ENCODE results near the gene KY.

GRCh38 chr3:134699141-134699711 is 48.4 kb upstream of the KY start:
- TF ChIP-seq, protein P1, sequence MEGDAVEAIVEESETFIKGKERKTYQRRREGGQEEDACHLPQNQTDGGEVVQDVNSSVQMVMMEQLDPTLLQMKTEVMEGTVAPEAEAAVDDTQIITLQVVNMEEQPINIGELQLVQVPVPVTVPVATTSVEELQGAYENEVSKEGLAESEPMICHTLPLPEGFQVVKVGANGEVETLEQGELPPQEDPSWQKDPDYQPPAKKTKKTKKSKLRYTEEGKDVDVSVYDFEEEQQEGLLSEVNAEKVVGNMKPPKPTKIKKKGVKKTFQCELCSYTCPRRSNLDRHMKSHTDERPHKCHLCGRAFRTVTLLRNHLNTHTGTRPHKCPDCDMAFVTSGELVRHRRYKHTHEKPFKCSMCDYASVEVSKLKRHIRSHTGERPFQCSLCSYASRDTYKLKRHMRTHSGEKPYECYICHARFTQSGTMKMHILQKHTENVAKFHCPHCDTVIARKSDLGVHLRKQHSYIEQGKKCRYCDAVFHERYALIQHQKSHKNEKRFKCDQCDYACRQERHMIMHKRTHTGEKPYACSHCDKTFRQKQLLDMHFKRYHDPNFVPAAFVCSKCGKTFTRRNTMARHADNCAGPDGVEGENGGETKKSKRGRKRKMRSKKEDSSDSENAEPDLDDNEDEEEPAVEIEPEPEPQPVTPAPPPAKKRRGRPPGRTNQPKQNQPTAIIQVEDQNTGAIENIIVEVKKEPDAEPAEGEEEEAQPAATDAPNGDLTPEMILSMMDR (conservative IDR thresholded peaks at IDR 0.05; ENCODE audit: low read depth in 2 of 2) = no peak
- TF ChIP-seq POLR2AphosphoS5 (IDR thresholded peaks at IDR 0.05; ENCODE audit: low read depth) (no peak), EZH2phosphoT487 (IDR thresholded peaks at IDR 0.05; ENCODE audit: unreplicated experiment) (no peak), EZH2 (IDR thresholded peaks at IDR 0.05; ENCODE audit: low read depth, unreplicated experiment) (no peak), ETS1 (IDR thresholded peaks at IDR 0.05) (no peak), ZNF114 (CRISPR knock-in tag; IDR thresholded peaks at IDR 0.05) (no peak), JUNB (IDR thresholded peaks at IDR 0.05; ENCODE audit: unreplicated experiment) (no peak), CREB1 (CRISPR knock-in tag; IDR thresholded peaks at IDR 0.05; ENCODE audit: low read depth) (no peak), ZNF462 (CRISPR knock-in tag; IDR thresholded peaks at IDR 0.05) (no peak)
- TF ChIP-seq, protein P2, sequence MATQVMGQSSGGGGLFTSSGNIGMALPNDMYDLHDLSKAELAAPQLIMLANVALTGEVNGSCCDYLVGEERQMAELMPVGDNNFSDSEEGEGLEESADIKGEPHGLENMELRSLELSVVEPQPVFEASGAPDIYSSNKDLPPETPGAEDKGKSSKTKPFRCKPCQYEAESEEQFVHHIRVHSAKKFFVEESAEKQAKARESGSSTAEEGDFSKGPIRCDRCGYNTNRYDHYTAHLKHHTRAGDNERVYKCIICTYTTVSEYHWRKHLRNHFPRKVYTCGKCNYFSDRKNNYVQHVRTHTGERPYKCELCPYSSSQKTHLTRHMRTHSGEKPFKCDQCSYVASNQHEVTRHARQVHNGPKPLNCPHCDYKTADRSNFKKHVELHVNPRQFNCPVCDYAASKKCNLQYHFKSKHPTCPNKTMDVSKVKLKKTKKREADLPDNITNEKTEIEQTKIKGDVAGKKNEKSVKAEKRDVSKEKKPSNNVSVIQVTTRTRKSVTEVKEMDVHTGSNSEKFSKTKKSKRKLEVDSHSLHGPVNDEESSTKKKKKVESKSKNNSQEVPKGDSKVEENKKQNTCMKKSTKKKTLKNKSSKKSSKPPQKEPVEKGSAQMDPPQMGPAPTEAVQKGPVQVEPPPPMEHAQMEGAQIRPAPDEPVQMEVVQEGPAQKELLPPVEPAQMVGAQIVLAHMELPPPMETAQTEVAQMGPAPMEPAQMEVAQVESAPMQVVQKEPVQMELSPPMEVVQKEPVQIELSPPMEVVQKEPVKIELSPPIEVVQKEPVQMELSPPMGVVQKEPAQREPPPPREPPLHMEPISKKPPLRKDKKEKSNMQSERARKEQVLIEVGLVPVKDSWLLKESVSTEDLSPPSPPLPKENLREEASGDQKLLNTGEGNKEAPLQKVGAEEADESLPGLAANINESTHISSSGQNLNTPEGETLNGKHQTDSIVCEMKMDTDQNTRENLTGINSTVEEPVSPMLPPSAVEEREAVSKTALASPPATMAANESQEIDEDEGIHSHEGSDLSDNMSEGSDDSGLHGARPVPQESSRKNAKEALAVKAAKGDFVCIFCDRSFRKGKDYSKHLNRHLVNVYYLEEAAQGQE (IDR thresholded peaks at IDR 0.05; ENCODE audit: unreplicated experiment) = no peak

Measured in GM23338 (cell line).